AML-193 (cell line): ENCODE results near the gene TRDMT1.
A peak's percentile ranks its signal among the peaks of the same experiment; 100 is the strongest.

ENCODE experiments used
- DNase-seq, 2 experiments: peaks; one replicate each; lab custom pipeline; 2025; lab: John Stamatoyannopoulos, UW

TRDMT1 gene

DNA sequence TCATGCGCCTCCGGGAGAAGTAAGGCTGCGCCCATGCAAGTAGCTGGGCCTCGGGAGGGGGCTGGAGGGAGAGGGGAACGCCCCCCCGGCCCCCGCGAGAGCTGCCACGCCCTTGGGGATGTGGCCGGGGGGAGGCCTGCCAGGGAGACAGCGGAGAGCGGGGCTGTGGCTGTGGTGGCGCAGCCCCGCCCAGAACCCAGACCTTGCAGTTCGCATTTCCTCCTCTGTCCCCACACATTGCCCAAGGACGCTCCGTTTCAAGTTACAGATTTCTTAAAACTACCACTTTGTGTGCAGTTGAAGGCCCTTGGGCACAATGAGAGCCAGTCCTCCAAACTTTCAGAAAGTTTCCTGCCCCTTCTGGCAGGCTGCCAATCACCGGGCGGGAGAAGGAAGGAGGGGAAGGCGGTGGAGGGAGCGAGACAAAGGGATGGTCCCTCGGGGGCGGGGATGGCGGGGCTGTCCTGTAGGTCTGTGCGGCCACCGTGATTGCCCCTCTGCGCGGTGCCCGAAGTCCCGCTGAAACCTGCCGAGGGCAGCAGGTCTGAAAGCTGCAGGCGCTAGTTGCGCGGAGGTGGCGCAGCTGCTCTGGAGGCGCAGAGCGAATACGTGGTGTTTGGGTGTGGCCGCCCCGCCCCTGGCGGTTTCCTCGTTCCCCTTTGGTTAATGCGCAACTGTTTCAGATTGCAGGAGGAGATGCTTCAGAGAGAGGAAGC is 28.7 kb upstream of the TRDMT1 start:
- DNase-seq = peak; percentile 85 to 86

DNA sequence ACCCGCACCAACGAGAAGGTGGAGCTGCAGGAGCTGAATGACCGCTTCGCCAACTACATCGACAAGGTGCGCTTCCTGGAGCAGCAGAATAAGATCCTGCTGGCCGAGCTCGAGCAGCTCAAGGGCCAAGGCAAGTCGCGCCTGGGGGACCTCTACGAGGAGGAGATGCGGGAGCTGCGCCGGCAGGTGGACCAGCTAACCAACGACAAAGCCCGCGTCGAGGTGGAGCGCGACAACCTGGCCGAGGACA is 28.2 kb upstream of the TRDMT1 start:
- DNase-seq = no peak

DNA sequence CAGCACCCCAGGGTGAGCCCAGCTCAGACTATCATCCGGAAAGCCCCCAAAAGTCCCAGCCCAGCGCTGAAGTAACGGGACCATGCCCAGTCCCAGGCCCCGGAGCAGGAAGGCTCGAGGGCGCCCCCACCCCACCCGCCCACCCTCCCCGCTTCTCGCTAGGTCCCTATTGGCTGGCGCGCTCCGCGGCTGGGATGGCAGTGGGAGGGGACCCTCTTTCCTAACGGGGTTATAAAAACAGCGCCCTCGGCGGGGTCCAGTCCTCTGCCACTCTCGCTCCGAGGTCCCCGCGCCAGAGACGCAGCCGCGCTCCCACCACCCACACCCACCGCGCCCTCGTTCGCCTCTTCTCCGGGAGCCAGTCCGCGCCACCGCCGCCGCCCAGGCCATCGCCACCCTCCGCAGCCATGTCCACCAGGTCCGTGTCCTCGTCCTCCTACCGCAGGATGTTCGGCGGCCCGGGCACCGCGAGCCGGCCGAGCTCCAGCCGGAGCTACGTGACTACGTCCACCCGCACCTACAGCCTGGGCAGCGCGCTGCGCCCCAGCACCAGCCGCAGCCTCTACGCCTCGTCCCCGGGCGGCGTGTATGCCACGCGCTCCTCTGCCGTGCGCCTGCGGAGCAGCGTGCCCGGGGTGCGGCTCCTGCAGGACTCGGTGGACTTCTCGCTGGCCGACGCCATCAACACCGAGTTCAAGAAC is 27.7 kb upstream of the TRDMT1 start:
- DNase-seq = peak; percentile 13 to 17

DNA sequence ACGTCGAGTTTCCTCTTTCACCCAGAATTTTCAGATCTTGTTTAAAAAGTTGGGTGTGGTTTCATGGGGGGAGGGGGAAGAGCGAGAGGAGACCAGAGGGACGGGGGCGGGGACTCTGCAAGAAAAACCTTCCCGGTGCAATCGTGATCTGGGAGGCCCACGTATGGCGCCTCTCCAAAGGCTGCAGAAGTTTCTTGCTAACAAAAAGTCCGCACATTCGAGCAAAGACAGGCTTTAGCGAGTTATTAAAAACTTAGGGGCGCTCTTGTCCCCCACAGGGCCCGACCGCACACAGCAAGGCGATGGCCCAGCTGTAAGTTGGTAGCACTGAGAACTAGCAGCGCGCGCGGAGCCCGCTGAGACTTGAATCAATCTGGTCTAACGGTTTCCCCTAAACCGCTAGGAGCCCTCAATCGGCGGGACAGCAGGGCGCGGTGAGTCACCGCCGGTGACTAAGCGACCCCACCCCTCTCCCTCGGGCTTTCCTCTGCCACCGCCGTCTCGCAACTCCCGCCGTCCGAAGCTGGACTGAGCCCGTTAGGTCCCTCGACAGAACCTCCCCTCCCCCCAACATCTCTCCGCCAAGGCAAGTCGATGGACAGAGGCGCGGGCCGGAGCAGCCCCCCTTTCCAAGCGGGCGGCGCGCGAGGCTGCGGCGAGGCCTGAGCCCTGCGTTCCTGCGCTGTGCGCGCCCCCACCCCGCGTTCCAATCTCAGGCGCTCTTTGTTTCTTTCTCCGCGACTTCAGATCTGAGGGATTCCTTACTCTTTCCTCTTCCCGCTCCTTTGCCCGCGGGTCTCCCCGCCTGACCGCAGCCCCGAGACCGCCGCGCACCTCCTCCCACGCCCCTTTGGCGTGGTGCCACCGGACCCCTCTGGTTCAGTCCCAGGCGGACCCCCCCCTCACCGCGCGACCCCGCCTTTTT is 26.9 kb upstream of the TRDMT1 start, which contains the start of gene VIM:
VIM (plus strand) TSS at position 151 of the 925 bp plus-strand sequence. CDS start 1,182 bp downstream, outside the sequence.
- peak; percentile 76 to 80 for DNase-seq

DNA sequence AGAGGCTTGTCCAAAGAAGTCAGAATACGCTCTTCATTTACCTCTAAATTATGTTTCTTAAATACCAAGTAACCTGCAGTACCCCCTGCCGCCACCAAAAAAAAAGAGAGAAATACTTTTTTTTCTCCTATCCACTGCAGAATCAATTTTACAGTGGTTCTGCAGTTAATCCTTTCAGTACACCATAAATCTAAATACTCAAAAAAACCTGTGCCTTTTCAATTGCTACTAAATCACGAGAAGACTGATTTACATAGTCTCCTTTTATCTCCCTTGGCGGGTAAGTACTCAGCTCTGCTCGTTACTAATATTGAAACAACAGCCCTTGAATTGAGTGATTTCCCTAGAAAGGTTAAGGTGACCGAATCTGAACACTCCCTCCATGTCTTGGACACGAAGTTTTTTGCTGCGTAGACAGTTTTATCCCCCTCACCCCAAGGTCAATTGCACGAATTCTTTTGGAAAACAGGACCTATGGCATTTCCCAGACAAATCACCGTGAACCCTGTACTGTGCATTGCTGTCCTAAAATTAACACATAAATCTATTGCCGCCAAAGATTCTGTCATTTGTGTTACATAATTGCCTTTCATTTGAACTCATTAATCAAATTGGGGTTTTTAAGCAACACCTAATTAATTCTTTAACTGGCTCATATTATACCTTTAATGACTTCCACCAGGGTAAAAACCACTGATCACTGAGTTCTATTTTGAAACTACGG is 26.1 kb upstream of the TRDMT1 start:
- DNase-seq = peak; percentile 20 to 50

DNA sequence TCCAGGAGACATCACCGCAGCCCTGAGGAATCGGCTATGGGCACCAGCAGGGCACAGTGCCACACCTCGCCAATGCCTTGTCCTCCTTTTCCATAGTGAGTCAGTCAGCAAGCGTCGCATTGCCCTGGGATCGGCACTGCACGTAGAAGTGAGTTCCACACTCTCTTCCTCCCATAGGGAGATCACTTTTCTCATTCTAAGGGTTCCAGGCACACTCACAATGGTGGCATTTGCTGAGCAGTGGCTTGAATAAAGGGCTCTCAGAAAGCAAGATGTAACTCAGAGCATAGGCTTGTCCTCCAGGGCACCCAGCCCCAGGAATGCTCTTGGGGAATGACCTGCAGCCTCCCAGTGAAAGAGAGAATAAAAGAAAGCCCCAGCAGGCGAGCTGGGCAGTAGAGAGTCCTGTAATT is 25.4 kb upstream of the TRDMT1 start:
- DNase-seq = no peak

DNA sequence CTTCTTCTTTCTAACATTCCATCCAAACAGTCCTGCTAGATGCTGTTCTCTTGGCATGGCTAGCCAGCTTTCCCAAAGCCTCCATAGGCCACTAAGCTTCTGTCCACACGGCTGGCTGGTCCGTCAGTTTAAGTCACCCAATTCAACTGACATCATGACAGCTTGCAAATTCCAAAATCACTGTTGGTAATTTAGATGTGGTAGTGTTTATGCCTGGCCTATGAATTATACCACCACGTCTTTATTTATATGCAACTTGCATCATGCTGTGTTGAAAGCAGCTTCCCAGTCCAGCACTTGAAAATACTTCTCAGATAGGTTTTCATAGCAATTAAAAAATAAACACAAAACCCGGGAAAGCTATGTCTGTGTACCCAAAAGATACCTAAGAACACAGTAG is 24.3 kb upstream of the TRDMT1 start:
- no peak for DNase-seq

DNA sequence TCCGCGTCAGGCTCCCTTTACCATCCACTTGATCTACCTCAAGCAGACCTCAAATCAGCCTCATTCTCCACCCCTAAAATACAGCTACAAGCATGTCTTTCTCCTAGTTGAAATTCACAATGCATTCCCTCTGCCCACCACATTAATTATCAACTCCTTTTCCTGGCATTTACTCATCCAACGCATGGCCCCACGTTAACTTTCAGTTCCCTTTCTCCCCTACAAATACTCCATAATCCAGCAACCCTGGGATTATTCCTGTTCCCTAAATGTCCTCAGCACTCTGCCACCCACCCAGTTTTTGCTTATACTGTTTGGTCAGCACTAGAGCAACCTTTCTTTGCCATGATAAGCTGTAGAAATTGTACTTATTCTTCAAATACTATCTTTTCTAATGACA is 20.9 kb upstream of the TRDMT1 start:
- no peak for DNase-seq

DNA sequence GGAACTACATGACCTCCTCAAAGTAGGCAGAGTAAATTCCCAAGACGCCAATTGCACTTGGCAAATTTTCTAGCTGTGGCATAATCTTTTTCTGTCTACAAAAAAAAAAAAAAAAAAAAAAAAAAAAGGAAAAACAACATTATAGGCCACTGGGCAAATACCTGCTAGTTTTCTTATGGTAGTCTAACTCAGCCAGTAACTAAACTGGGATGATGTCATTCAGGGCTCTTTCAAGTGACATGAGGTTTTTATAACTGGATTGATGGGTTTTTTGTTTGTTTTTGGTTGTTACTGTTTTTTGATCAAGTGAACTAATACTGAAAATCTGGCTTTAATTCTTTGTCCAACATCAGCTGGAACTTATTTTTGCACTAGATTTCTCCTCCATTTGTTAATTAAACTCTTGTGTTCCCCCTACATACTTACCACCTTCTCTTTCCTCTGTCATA is 19.2 kb upstream of the TRDMT1 start:
- DNase-seq = no peak

DNA sequence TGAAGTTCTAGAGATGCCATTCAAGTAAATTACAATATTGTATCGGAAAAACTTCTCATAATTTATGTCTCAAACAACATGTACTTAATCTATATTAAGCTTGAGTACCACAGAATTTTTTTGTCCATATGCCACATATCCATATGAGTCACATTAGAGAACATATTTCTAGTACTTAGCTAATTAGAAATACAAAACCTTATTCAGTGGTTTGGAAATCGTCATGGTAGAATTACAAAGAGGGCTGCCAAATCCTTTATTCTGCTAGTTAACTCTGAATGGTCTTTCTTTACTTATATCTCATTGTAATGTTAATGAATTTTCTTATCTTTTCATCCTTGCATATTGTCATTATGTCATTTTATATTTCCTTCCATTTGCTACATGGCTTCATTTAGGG is 17.6 kb upstream of the TRDMT1 start:
- no peak for DNase-seq

DNA sequence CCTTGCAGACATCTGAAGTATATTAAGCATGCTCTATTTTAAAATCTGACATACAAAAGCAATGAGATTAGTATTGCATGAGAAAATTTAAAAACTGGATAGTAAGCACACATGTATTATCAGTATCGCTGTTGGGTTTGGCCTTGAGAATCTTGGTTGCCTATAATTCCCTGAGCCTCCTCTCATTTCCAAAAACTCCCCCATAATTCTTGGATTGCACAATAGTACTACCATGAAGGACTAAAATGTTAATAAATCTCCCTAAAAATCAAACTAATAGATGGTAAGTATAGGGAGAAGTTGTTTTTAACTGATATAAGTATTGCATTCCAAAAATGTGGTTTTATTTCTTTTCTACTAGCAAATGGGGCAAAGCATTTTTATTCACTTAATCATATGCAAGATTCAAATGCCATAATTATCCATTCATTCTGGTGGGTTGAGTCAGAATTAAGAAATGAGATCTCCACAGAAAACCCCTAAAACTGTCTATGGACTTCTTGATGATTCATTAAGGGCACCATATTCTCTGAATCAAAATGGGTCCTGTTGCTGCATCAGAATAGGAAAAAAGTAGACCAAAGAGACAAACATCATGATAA is 16.3 kb upstream of the TRDMT1 start:
- no peak for DNase-seq

DNA sequence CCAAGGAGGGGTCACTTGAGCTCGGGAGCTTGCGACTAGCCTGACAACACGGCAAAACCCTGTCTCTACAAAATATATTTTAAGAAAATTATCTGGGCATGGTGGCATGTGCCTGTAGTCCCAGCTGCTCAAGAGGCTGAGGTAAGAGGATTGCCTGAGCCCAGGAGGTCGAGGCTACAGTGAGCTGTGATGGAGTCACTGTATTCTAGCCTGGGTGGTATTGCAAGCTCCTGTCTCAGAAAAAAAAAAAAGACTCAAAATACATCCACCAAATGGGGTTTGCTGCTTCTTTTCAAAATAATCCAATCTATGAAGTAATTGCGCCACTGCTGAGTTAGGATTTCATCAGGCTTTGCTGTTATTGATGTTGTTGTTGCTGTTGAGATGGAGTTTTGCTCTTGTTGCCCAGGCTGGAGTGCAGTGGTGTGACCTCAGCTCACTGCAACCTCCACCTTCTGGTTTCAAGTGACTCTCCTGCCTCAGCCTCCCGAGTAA is 15.5 kb upstream of the TRDMT1 start:
- DNase-seq = no peak

DNA sequence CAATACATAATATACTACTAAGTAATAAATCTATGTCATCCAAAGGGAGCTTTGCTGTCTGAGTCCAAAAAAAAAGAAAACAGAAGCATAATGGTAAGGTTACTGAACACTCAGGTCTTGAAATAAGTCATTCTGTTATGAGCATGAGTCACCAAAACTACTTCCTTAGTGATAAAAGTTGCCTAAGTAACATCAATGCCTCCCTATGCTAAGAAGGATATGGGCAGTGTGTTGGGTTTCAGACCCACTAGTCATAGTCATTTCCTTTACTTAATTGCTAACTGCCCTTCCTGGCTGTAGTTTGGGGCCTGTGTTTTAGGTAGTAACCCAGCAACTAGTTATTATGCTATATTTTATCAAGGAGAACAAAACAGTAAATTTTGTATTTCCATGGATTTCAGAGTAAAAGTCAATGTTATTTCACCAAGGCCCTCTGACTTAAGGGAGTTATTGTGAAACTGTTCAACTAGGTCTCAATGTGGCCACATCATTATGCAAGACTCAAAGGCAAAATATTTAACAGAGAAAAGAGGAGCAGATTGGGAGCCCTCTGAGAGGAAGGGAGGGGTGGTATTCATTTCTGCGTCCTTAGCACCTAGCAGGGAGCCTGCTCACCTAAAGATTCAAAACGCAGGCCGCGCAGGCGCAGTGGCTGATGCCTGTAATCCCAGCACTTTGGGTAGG is 14.9 kb upstream of the TRDMT1 start:
- peak; percentile 98 for DNase-seq

DNA sequence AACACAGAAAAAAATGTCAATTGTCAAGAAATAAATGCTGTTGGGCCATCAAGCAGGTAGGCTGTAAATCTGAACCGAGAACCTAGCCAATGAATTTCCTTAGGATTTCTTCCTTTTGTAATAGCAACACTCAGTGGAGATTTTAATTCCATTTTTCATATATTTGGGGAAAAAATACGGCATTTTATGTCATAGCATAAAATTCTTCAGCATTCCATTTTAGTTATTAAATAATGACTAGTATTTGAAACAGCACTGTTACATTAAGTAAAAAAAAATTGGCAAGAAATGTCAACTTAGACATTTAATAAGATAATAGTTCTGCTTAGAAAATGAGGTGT is 14.3 kb upstream of the TRDMT1 start:
- no peak for DNase-seq

DNA sequence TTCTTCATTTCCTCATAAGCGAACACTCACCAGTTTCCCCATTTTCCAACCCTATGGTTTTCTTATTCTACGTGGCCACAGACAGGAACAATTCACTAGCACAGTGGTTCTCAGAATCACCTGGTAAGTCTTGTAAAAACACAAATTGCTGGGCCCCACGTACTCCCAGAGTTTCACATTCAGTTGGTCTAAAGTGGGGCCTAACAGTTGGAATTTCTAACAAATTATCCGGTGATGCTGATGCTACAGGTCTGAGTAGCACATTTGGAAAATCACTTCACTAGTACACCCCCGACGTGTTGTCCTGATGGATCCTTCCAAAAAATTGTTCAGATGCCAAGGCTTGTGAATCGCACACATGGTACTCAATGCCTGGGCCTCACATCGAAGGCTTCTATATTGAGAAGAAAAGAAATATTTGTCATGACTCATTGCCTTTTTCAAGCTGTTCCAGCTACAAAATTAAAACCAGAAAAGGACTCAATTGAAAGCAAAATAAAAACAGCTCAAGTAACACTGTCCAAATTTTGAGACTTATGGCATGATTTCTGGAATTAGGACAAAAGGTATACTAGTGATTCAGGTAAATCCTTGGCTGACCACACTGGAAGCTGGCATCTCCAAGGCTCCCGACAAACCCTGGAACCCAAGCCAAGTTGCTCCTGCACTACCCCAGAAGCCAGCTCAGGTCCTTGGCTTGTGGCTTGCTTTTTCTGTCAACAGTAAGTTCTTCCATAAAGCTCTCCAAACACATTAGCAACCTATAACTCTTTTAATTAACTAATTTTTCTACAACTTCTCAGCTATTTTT is 13.7 kb upstream of the TRDMT1 start:
- DNase-seq = peak in 1 of 2 experiments; percentile 5

DNA sequence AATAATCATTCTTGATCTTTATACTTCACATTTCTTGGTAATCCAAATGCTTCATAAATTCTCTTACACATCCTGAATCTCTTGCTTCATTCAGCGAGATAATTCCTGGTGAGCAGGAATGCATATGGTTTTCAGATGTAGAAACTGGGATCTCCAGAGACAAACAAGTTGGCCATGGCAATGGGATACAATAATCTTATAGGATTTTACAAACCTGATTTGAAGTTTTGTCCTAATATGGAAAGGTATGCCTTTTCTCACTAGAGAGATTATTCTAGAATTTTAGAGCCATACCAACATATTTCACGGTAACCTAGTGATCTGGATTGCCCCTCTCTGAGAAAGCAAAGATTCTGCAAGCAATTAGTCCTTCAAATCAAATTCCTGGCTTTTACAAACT is 13.1 kb upstream of the TRDMT1 start:
- no peak for DNase-seq

DNA sequence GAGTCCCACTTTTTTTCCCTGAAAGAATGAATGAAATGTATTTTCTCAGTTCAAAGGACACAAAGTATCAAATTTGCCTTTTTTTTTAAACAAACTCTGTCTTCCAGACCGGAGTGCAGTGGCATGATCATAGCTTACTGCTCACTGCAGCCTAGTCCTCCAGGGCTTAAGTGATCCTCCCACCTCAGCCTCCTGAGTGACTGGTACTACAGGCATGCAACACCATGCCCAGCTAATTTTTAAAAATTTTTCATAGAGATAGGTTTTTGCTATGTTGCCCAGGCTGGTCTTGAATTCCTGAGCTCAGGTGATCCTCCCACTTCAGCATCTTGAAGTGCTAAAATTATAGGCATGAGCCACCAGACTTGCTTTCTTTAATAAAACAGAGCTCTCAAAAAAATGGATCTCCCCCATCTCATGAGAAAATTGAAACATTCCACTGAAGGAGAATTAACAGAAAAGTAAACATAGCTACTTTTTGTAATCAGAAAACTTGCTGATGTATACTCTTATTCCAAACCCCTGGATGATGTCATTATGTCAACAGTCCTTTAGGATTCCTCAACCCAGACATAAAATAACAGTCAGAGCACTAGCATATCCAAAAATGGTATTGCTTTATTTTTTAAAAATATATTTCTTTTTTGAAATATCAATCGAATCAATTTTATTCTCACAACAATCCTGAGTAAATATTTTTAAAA is 12.3 kb upstream of the TRDMT1 start:
- DNase-seq = no peak

DNA sequence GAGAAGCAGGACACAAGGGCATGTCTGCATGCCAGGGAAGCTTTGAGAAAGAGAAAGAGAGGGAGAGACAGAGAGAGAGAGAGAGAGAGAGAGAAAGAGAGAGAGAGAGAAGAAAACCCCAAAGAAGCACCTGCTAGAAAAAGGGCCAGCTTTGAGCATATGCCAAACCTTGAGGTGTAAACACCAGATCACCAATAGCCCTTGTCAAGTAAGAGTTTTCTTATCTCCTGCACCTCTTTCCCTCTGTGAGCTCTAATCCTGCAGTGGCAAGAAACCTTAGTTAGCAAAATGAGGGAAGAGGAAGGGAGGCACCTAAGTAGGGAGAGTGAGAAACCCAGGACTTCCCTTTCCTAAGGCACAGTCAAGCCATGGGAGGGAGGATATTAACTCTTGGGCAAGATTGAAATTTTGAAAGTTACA is 11.3 kb upstream of the TRDMT1 start:
- DNase-seq = peak; percentile 72 to 83

DNA sequence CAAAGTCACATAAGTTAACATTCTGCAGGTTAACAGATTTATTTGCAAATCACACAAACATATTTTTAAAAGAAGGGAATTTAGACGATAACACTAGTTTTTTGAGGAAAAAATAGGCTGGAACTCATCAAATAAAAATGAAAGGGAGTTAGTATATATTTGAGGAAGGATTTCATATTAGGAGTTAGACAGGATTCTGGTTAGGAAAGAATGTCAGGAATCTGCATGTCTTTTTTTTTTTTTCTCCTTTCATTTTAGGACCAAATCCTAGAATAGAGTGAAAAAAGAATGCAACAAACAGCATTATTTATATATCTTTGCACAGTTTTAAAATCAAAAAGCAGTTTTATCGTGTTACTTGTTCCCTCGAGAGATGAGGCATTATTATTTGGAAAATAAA is 8.9 kb upstream of the TRDMT1 start:
- DNase-seq = no peak
